Measurements from ENCODE around the gene CDC14C.

Gene CDC14C

GRCh38 chr7:48962821-48963505, 38.6 kb downstream of the CDC14C start:
- Histone ChIP-seq H3K79me2 (ENCODE audit: insufficient read depth, low read length) (no peaks in the 10 kb centered on the region), H3K9ac (ENCODE audit: low read length) (no peak overlapping the region)

GRCh38 chr7:48964074-48964473, 39.7 kb downstream of the CDC14C start:
- Histone ChIP-seq H3K79me2 (ENCODE audit: insufficient read depth, low read length) (no peaks in the 10 kb centered on the region), H3K4me3 (ENCODE audit: insufficient read depth, low read length, poor library complexity, severe bottlenecking) (no peak overlapping the region), H3K27me3 (ENCODE audit: low read length) (no peaks in the 10 kb centered on the region), H3F3A (ENCODE audit: insufficient read depth) (no peaks in the 10 kb centered on the region), H4K20me1 (ENCODE audit: low read depth, low read length) (no peaks in the 10 kb centered on the region), H3K36me3 (ENCODE audit: low read length) (no peaks in the 10 kb centered on the region), H3K9me3 (ENCODE audit: insufficient read depth, low read length) (no peaks in the 10 kb centered on the region), H3K9ac (ENCODE audit: low read length) (no peak overlapping the region), H2AFZ (ENCODE audit: low read depth, low read length, severe bottlenecking) (no peak overlapping the region), H3K4me2 (ENCODE audit: low read depth, low read length, poor library complexity, severe bottlenecking) (no peak overlapping the region), H3K9me2 (replicated peaks; ENCODE audit: insufficient read depth, low read length) (no peaks in the 10 kb centered on the region), H3K27ac (ENCODE audit: low read depth, low read length) (no peak overlapping the region)
- TF ChIP-seq EZH2phosphoT487 (conservative IDR thresholded peaks at IDR 0.05; ENCODE audit: low read length) (no peak), CTCF (IDR thresholded peaks at IDR 0.05; ENCODE audit: insufficient read depth, low read length, poor library complexity, severe bottlenecking) (no peak)

More at GRCh38 chr7:48962821-48963505, 38.6 kb downstream of the CDC14C start:
- Histone ChIP-seq H3K27ac (ENCODE audit: low read depth, low read length) (no peak overlapping the region), H2AFZ (ENCODE audit: low read depth, low read length, severe bottlenecking) (no peak overlapping the region), H3K4me2 (ENCODE audit: low read depth, low read length, poor library complexity, severe bottlenecking) (no peak overlapping the region), H3K9me2 (replicated peaks; ENCODE audit: insufficient read depth, low read length) (no peaks in the 10 kb centered on the region), H3K36me3 (ENCODE audit: low read length) (no peaks in the 10 kb centered on the region), H3F3A (ENCODE audit: insufficient read depth) (no peaks in the 10 kb centered on the region), H3K27me3 (ENCODE audit: low read length) (no peaks in the 10 kb centered on the region), H3K4me3 (ENCODE audit: insufficient read depth, low read length, poor library complexity, severe bottlenecking) (no peak overlapping the region), H4K20me1 (ENCODE audit: low read depth, low read length) (no peaks in the 10 kb centered on the region), H3K9me3 (ENCODE audit: insufficient read depth, low read length) (no peaks in the 10 kb centered on the region)
- TF ChIP-seq CTCF (IDR thresholded peaks at IDR 0.05; ENCODE audit: insufficient read depth, low read length, poor library complexity, severe bottlenecking) = no peak
- no peak for TF ChIP-seq EZH2phosphoT487 (conservative IDR thresholded peaks at IDR 0.05; ENCODE audit: low read length)

DNA sequence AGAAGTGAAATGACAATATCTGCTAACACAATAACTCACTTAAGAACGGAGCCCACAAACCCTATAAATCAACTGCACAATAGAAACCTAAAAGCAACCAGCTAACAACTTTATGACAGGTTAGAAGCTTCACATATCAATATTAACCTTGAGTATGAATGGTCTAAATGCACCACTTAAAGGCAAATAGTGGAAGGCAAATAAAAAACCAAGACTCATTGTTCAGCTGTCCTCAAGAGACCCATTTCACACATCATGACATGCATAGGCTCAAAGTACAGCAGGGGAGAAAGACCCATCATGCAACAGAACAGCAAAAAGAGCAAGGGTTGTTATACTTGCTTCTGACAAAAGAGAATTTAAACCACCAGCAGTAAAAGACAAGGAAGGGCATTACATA, 46.8 kb downstream of the CDC14C start:
- Histone ChIP-seq H3F3A (ENCODE audit: insufficient read depth) (no peaks in the 10 kb centered on the region), H3K9ac (ENCODE audit: low read length) (no peak overlapping the region), H3K27me3 (ENCODE audit: low read length) (no peaks in the 10 kb centered on the region), H3K27ac (ENCODE audit: low read depth, low read length) (no peak overlapping the region), H3K4me3 (ENCODE audit: insufficient read depth, low read length, poor library complexity, severe bottlenecking) (no peak overlapping the region), H2AFZ (ENCODE audit: low read depth, low read length, severe bottlenecking) (no peak overlapping the region), H3K4me2 (ENCODE audit: low read depth, low read length, poor library complexity, severe bottlenecking) (no peak overlapping the region), H3K79me2 (ENCODE audit: insufficient read depth, low read length) (no peaks in the 10 kb centered on the region), H3K36me3 (ENCODE audit: low read length) (no peaks in the 10 kb centered on the region), H3K9me3 (ENCODE audit: insufficient read depth, low read length) (no peaks in the 10 kb centered on the region), H4K20me1 (ENCODE audit: low read depth, low read length) (no peaks in the 10 kb centered on the region), H3K9me2 (replicated peaks; ENCODE audit: insufficient read depth, low read length) (no peaks in the 10 kb centered on the region)
- TF ChIP-seq CTCF (IDR thresholded peaks at IDR 0.05; ENCODE audit: insufficient read depth, low read length, poor library complexity, severe bottlenecking) (no peak), EZH2phosphoT487 (conservative IDR thresholded peaks at IDR 0.05; ENCODE audit: low read length) (no peak)

All from SU-DHL-6 (cell line).